H1 (cell line): ENCODE measurements around the gene VTN. TPM values are rescaled to one million over a fixed set of nuclear protein-coding genes. Genes with fewer than 3 reads are reported as not detected.

Source experiments
- CTBP2 ChIP-seq: IDR thresholded peaks from 2 replicates; pipeline ENCODE4 v1.7.0; 2011; ENCODE audit warnings: borderline replicate concordance, mild to moderate bottlenecking, moderate library complexity, mixed read lengths, low read length; ENCODE audit not compliant: insufficient read depth, insufficient read length
- RAD21 ChIP-seq, 2 experiments: IDR thresholded peaks in 1 of 2; conservative IDR thresholded peaks in 1 of 2; 2 replicates each; pipeline ENCODE4 v1.6.1; 2011; ENCODE audit warnings: low read depth in 2 of 2, low read length in 2 of 2, improper control_type of control experiment in 1 of 2, inconsistent platforms in 1 of 2, mild to moderate bottlenecking in 1 of 2, moderate library complexity in 1 of 2
- TAF7 ChIP-seq: optimal IDR thresholded peaks from 2 replicates; pipeline ENCODE3; 2011; ENCODE audit warnings: low read depth, mild to moderate bottlenecking, inconsistent platforms, low read length, moderate library complexity, borderline replicate concordance
- polyA plus RNA-seq, 7 experiments: library from polyadenylated mRNA; depleted of rRNA in 3 of 7; stranded (reverse) in 5 of 7; unstranded in 2 of 7; fragments of >200 nt in 5 of 7; fragments of 200-250 nt in 2 of 7; gene quantifications; 1 replicate in 5 of 7; 2 replicates in 1 of 7; 4 replicates in 1 of 7; pipeline versions ENCODE4 v1.2.1 to v1.2.3, GENCODE V29; 2011 to 2013; ENCODE audit warnings: missing spikeins in 2 of 7, mixed read lengths in 2 of 7
- total RNA-seq: library from RNA; stranded (reverse); fragmentation: NEBNext Ultra II Directional; extraction: Animal tissue kit (Norgen Biotek cat#: 25700); gene quantifications from 2 replicates; pipeline ENCODE4 v1.2.1, GENCODE V29; 2021

VTN gene
- total and polyA plus RNA-seq, 2 of the 8 experiments (the other 6 are each of a cell fraction or from before 2014, with no cell fraction given): 0.18 TPM; not detected in 1

DNA sequence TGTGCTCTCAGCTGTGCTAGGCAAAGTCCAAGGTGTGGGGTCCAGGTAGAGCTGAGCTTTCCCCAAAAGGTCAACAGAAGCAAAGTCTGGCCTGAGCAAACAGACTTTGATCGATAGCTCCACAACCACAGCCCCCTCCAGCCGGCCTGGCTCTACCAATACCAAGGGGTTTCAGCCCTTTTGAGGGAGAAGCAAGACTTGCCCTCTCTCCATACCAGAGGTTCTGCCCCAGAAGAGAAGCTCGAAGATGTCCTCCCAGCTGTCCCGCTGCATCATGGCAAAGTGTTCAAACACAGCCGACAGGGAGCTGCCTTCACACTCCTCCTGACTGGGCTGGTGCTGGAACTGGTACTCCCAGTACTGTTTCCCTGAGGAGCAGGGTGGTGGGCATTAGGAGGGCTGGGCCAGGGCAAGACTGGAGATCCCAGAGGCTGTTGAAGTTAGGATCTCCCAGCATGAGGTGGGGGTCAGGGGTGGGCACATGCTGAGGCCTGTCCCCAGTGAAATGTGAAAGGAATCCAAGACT, 1.7 kb downstream of the VTN start (continued):
- TF ChIP-seq CTBP2 (no peak), RAD21 (IDR thresholded peaks at IDR 0.05 in 1 of 2, conservative IDR thresholded peaks at IDR 0.05 in 1 of 2; ENCODE audit: low read depth in 2 of 2, low read length in 2 of 2) (no peak), TAF7 (no peak)
